IMR-90 (cell line): ENCODE data around the gene COL2A1. TPM values are rescaled to one million over a fixed set of nuclear protein-coding genes. Genes with fewer than 3 reads are reported as not detected.

Experiments
- ATAC-seq: fragments of 200-7000 bp; cut with Tn5 transposase; 2 replicates; pipeline ENCODE4 v1.9.1; 2020; ENCODE audit warnings: low read depth, mild to moderate bottlenecking, moderate library complexity
- BruUV-seq: library from RNA; stranded (reverse); fragments of 400-500 nt; replicated peaks from 2 replicates; lab custom pipeline; 2021; lab: Mats Ljungman, UMichigan
- CTCF ChIA-PET: fragments of 300-600 bp; formaldehyde crosslinking; extraction: SDS; loops from one replicate; lab custom pipeline; 2021; ENCODE audit warnings: antibody characterized with exemption; lab: Yijun Ruan, JAX
- POLR2A ChIA-PET: fragments of 300-600 bp; sonication (Branson Sonifier 250); formaldehyde crosslinking; loops from one replicate; lab custom pipeline; 2022; ENCODE audit warnings: antibody characterized with exemption; ENCODE audit not compliant: unreplicated experiment; lab: Charles Lee
- DNase-seq: peaks from one replicate; pipeline ENCODE4 v3.0.0; 2013
- H2AFZ ChIP-seq: replicated peaks from 2 replicates; pipeline ENCODE3; 2013; ENCODE audit warnings: low read length, mild to moderate bottlenecking; ENCODE audit not compliant: poor library complexity
- H2AK5ac ChIP-seq: 2 replicates; pipeline ENCODE4 v1.6.1; 2013; ENCODE audit warnings: low read depth, low read length, inconsistent platforms
- H2AK9ac ChIP-seq: replicated peaks from 2 replicates; pipeline ENCODE3; 2013; ENCODE audit warnings: mild to moderate bottlenecking, low read depth, low read length, moderate library complexity; ENCODE audit not compliant: poor library complexity
- H2BK120ac ChIP-seq: 2 replicates; pipeline ENCODE4 v1.6.1; 2013; ENCODE audit warnings: low read depth, low read length, inconsistent platforms
- H2BK15ac ChIP-seq: 3 replicates; pipeline ENCODE4 v1.6.1; 2013; ENCODE audit warnings: low read depth, low read length, inconsistent platforms
- H2BK20ac ChIP-seq: 2 replicates; pipeline ENCODE4 v1.6.1; 2013; ENCODE audit warnings: low read depth, mild to moderate bottlenecking, inconsistent platforms, low read length, moderate library complexity
- H2BK5ac ChIP-seq: 2 replicates; pipeline ENCODE4 v1.6.1; 2013; ENCODE audit warnings: mild to moderate bottlenecking, low read depth, low read length, inconsistent platforms; ENCODE audit not compliant: poor library complexity, severe bottlenecking
- H3K14ac ChIP-seq: replicated peaks from 2 replicates; pipeline ENCODE4 v1.6.1; 2013; ENCODE audit warnings: low read depth, low read length, inconsistent platforms
- H3K18ac ChIP-seq: 2 replicates; pipeline ENCODE4 v1.6.1; 2013; ENCODE audit warnings: low read depth, low read length, control low read depth
- H3K23ac ChIP-seq: 2 replicates; pipeline ENCODE4 v1.6.1; 2013; ENCODE audit warnings: low read depth, low read length, inconsistent platforms
- H3K27ac ChIP-seq: 2 replicates; pipeline ENCODE4 v1.5.1; 2013; ENCODE audit warnings: mild to moderate bottlenecking, control low read depth, low read length; ENCODE audit not compliant: insufficient read depth
- H3K27me3 ChIP-seq: 2 replicates; pipeline ENCODE4 v1.6.1; 2013; ENCODE audit warnings: low read length; ENCODE audit not compliant: control insufficient read depth, insufficient read depth
- H3K36me3 ChIP-seq: 2 replicates; pipeline ENCODE4 v1.6.1; 2013; ENCODE audit warnings: low read length, mixed read lengths; ENCODE audit not compliant: control insufficient read depth, insufficient read depth
- H3K4ac ChIP-seq: 2 replicates; pipeline ENCODE4 v1.6.1; 2013; ENCODE audit warnings: low read depth, low read length, inconsistent platforms
- H3K4me1 ChIP-seq: 2 replicates; pipeline ENCODE4 v1.6.1; 2013; ENCODE audit warnings: low read length, mixed read lengths; ENCODE audit not compliant: control insufficient read depth, insufficient read depth
- H3K4me2 ChIP-seq: 2 replicates; pipeline ENCODE4 v1.6.1; 2013; ENCODE audit warnings: low read depth, mild to moderate bottlenecking, control low read depth, low read length, moderate library complexity
- H3K4me3 ChIP-seq: 2 replicates; pipeline ENCODE4 v1.5.1; 2013; ENCODE audit warnings: low read depth, mild to moderate bottlenecking, control low read depth, low read length, moderate library complexity; ENCODE audit not compliant: insufficient read depth
- H3K56ac ChIP-seq: 2 replicates; pipeline ENCODE4 v1.6.1; 2013; ENCODE audit warnings: low read length, inconsistent platforms; ENCODE audit not compliant: insufficient read depth; ENCODE audit errors: extremely low read depth
- H3K79me1 ChIP-seq, 2 experiments: 2 replicates each; pipeline ENCODE4 v1.6.1; 2013; ENCODE audit warnings: low read length in 2 of 2, inconsistent platforms in 1 of 2, low read depth in 1 of 2
- H3K9ac ChIP-seq: 2 replicates; pipeline ENCODE4 v1.6.1; 2013; ENCODE audit warnings: low read depth, low read length, control low read depth
- H3K9me1 ChIP-seq: 2 replicates; pipeline ENCODE4 v1.6.1; 2013; ENCODE audit warnings: low read length, inconsistent platforms; ENCODE audit not compliant: insufficient read depth
- H3K9me3 ChIP-seq: 2 replicates; pipeline ENCODE4 v1.6.1; 2013; ENCODE audit warnings: low read length; ENCODE audit not compliant: control insufficient read depth, insufficient read depth
- H4K20me1 ChIP-seq: 2 replicates; pipeline ENCODE4 v1.6.1; 2013; ENCODE audit warnings: low read length, inconsistent platforms; ENCODE audit not compliant: insufficient read depth
- H4K5ac ChIP-seq: 2 replicates; pipeline ENCODE4 v1.6.1; 2013; ENCODE audit warnings: mild to moderate bottlenecking, low read depth, low read length, control low read depth
- H4K8ac ChIP-seq, 2 experiments: 2 replicates each; pipeline ENCODE4 v1.6.1; 2013; ENCODE audit warnings: low read depth in 2 of 2, low read length in 2 of 2, control low read depth in 1 of 2, inconsistent platforms in 1 of 2
- H4K91ac ChIP-seq: 2 replicates; pipeline ENCODE4 v1.6.1; 2013; ENCODE audit warnings: low read depth, low read length, inconsistent platforms; ENCODE audit not compliant: insufficient read depth
- CEBPB ChIP-seq: IDR thresholded peaks from 2 replicates; pipeline ENCODE4 v1.6.1; 2012; ENCODE audit warnings: low read depth, low read length, improper control_type of control experiment
- MXI1 ChIP-seq: IDR thresholded peaks from 2 replicates; pipeline ENCODE4 v1.6.1; 2012; ENCODE audit warnings: low read depth, mild to moderate bottlenecking, low read length, moderate library complexity, borderline replicate concordance
- RAD21 ChIP-seq: IDR thresholded peaks from 2 replicates; pipeline ENCODE4 v1.6.1; 2012; ENCODE audit warnings: low read length, improper control_type of control experiment
- RCOR1 ChIP-seq: IDR thresholded peaks from 2 replicates; pipeline ENCODE4 v1.6.1; 2012; ENCODE audit warnings: mild to moderate bottlenecking, low read length, improper control_type of control experiment; ENCODE audit not compliant: insufficient replicate concordance
- WGBS, 2 experiments: methylation state at CpG; one replicate each; pipeline versions ENCODE4 v1.1.5 to v1.1.7; 2013; ENCODE audit warnings: missing lambda C conversion rate in 2 of 2; ENCODE audit not compliant: insufficient read length in 1 of 2; ENCODE audit errors: extremely low coverage in 2 of 2; 5-methylcytosine and 5-hydroxymethylcytosine counted together
- dilution Hi-C: fragments of 300-500 bp; cut with HindIII; formaldehyde crosslinking; loops from one replicate; pipeline ENCODE4 v1.14.3; 2018; ENCODE audit warnings: low sequenced_read_pairs; ENCODE audit not compliant: unreplicated experiment
- in situ Hi-C: fragments of 300-500 bp; cut with MboI; formaldehyde crosslinking; loops from 3 replicates; pipeline ENCODE4 v1.14.3; 2019; ENCODE audit warnings: low sequenced_read_pairs, inconsistent platforms, mixed read lengths
- intact Hi-C: fragments of 100-400 bp; cut with micrococcal nuclease; formaldehyde crosslinking; loops from 2 replicates; pipeline ENCODE4 v1.10.0; 2022
- polyA plus RNA-seq, 3 experiments: library from polyadenylated mRNA; depleted of rRNA; stranded (reverse); fragments of >200 nt; gene quantifications; 2 replicates each; pipeline ENCODE4 v1.2.3, GENCODE V29; 2012; ENCODE audit warnings: low replicate concordance in 1 of 3
- total RNA-seq: library from RNA; depleted of rRNA; stranded (reverse); fragments of >200 nt; gene quantifications from 2 replicates; pipeline ENCODE4 v1.2.3, GENCODE V29; 2012
- TF ChIP-seq, protein P1 (sequence below): fragments of 150-350 bp; IDR thresholded peaks from 2 replicates; pipeline ENCODE4 v1.6.1; 2016; ENCODE audit warnings: low read depth, mild to moderate bottlenecking, low read length, moderate library complexity, borderline replicate concordance

Gene COL2A1
- total and polyA plus RNA-seq, 2 of the 4 experiments (the other 2 are of a cell fraction): 0.05 TPM; not detected in 1

- no peak for ATAC-seq
- dilution Hi-C loops (no loop called here), in situ Hi-C loops (no loop called here), intact Hi-C loops (no loop called here)
- no CpG with 5 or more reads among the region's 4 CpGs for WGBS, 2 experiments
- peaks cover 2% of the 10 kb centered on the region; the same call in 1 of the 2 replicates for H3K9me3 ChIP-seq
- no peak overlapping the region for H3K4ac ChIP-seq
- no peaks in the 10 kb centered on the region for H4K20me1 ChIP-seq
- H3K56ac ChIP-seq: no peak overlapping the region
- peaks cover 2% of the 10 kb centered on the region; the same call in 1 of the 2 replicates for H3K4me1 ChIP-seq
- no peaks in the 10 kb centered on the region for H3K9me1 ChIP-seq
- DNase-seq: no peak
- H2BK20ac ChIP-seq: no peak overlapping the region
- H3K9ac ChIP-seq: no peak overlapping the region
- H3K18ac ChIP-seq: no peak overlapping the region
- H4K5ac ChIP-seq: no peak overlapping the region
- no peak overlapping the region for H3K23ac ChIP-seq
- no peak overlapping the region for H2BK15ac ChIP-seq
- H3K14ac ChIP-seq: no peak overlapping the region
- no TSS peak for BruUV-seq
- H2BK120ac ChIP-seq: no peak overlapping the region
- CTCF ChIA-PET: no interaction called here
- TF ChIP-seq CEBPB: no peak
- no peak for TF ChIP-seq RAD21
- TF ChIP-seq MXI1: no peak
- TF ChIP-seq, protein P1, sequence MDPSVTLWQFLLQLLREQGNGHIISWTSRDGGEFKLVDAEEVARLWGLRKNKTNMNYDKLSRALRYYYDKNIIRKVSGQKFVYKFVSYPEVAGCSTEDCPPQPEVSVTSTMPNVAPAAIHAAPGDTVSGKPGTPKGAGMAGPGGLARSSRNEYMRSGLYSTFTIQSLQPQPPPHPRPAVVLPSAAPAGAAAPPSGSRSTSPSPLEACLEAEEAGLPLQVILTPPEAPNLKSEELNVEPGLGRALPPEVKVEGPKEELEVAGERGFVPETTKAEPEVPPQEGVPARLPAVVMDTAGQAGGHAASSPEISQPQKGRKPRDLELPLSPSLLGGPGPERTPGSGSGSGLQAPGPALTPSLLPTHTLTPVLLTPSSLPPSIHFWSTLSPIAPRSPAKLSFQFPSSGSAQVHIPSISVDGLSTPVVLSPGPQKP: no peak
- no peak for TF ChIP-seq RCOR1
- H4K91ac ChIP-seq: no peak overlapping the region
- H3K79me1 ChIP-seq: no peaks in the 10 kb centered on the region
- H3K4me2 ChIP-seq: no peak overlapping the region
- no peak overlapping the region for H3K4me3 ChIP-seq
- no peak overlapping the region for H2AFZ ChIP-seq
- H2AK5ac ChIP-seq: no peak overlapping the region
- no peaks in the 10 kb centered on the region for H3K36me3 ChIP-seq
- H4K8ac ChIP-seq: no peak overlapping the region
- H2AK9ac ChIP-seq: no peak overlapping the region
- peaks cover 76% of the 10 kb centered on the region for H3K27me3 ChIP-seq
- POLR2A ChIA-PET: no interaction called here
- no peak overlapping the region for H3K27ac ChIP-seq
- H2BK5ac ChIP-seq: no peak overlapping the region
These were observed 4.7 kb upstream of the COL2A1 start for GRCh38 chr12:48008950-48009349.
